ENCODE results near the gene DOCK11.

DNA sequence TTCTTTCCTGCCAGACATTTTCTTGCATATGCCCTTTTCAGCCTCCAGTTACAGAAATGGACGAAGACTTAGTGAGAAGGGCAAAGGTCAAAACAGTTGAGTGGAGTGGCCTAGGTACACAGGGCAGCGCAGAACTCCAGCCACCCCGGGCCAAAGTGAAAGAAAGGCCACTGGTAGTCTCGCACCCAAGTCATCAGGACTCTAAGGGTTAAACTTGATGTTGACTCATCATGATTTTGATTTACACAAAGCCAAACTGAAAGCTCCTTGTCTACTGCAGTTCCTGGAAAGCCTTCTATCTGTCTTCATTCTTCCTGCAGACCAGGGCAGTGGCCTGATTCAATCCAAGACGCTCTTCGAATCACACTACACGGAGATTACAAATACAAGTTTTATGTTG lies 229.2 kb downstream of the DOCK11 start:
- TF ChIP-seq, protein P1, sequence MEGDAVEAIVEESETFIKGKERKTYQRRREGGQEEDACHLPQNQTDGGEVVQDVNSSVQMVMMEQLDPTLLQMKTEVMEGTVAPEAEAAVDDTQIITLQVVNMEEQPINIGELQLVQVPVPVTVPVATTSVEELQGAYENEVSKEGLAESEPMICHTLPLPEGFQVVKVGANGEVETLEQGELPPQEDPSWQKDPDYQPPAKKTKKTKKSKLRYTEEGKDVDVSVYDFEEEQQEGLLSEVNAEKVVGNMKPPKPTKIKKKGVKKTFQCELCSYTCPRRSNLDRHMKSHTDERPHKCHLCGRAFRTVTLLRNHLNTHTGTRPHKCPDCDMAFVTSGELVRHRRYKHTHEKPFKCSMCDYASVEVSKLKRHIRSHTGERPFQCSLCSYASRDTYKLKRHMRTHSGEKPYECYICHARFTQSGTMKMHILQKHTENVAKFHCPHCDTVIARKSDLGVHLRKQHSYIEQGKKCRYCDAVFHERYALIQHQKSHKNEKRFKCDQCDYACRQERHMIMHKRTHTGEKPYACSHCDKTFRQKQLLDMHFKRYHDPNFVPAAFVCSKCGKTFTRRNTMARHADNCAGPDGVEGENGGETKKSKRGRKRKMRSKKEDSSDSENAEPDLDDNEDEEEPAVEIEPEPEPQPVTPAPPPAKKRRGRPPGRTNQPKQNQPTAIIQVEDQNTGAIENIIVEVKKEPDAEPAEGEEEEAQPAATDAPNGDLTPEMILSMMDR (IDR thresholded peaks at IDR 0.05), result no peak
- TF ChIP-seq POLR2A (IDR thresholded peaks at IDR 0.05) (no peak), EP300 (IDR thresholded peaks at IDR 0.05) (no peak)
